Measurements from ENCODE around the gene FSIP1. TPM values are rescaled to one million over a fixed set of nuclear protein-coding genes. Genes with fewer than 3 reads are reported as not detected.

FSIP1 gene
- total RNA-seq, 1 donor from 2014 or later: 0.96 TPM

DNA sequence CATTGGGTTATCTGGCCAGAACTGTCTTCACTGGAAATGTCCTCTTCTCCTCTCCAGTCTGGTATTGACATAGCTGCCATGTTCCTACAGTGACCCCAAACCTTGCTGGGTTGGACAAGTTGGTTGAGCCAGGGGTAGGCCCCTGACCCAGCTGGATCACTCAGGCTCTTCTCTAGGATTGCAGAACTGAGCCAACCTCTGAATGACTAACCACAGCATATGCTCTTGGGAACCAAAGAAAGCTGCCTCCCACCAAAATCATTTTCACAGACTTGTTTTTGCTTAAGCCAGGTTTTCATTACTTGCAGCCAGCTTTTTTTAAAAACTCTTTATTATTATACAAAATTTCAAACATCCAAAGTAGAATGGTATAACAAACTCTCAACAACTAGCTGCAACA is 41.4 kb downstream of the FSIP1 start:
- Histone ChIP-seq H3K9me3 (no peaks in the 10 kb centered on the region), H3K36me3 (no peaks in the 10 kb centered on the region), H3K27ac (no peak overlapping the region), H3K4me1 (no peaks in the 10 kb centered on the region), H3K27me3 (no peaks in the 10 kb centered on the region), H3K4me3 (no peak overlapping the region)
- TF ChIP-seq, protein P1, sequence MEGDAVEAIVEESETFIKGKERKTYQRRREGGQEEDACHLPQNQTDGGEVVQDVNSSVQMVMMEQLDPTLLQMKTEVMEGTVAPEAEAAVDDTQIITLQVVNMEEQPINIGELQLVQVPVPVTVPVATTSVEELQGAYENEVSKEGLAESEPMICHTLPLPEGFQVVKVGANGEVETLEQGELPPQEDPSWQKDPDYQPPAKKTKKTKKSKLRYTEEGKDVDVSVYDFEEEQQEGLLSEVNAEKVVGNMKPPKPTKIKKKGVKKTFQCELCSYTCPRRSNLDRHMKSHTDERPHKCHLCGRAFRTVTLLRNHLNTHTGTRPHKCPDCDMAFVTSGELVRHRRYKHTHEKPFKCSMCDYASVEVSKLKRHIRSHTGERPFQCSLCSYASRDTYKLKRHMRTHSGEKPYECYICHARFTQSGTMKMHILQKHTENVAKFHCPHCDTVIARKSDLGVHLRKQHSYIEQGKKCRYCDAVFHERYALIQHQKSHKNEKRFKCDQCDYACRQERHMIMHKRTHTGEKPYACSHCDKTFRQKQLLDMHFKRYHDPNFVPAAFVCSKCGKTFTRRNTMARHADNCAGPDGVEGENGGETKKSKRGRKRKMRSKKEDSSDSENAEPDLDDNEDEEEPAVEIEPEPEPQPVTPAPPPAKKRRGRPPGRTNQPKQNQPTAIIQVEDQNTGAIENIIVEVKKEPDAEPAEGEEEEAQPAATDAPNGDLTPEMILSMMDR (IDR thresholded peaks at IDR 0.05): no peak
- intact Hi-C loops (cut with DNase I): no loop called here
- ATAC-seq (no peak), DNase-seq (no peak)

DNA sequence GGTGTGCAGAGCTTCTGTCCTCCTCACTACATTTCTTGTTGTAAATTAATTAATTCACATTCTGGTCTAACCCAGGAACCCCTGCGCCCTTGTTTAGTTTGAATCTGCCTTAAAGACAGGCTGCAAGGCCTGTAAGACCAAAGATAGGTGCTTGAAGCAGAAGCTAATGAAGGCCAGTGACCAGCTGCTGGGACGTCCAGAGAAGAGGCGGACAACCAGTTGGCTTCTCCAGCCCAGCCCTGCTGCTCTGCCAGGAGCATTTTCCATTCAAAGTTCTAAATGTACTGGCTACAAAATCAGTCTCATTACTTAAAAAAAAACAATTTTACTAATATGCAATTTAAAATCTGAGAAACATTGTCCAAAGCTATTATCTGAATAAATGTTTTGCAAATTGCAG is 43.6 kb downstream of the FSIP1 start:
- Histone ChIP-seq H3K27ac (no peak overlapping the region), H3K9me3 (no peaks in the 10 kb centered on the region), H3K4me3 (no peak overlapping the region), H3K4me1 (no peaks in the 10 kb centered on the region), H3K36me3 (no peaks in the 10 kb centered on the region), H3K27me3 (no peaks in the 10 kb centered on the region)
- intact Hi-C loops (cut with DNase I): no loop called here
- DNase-seq: no peak
- ATAC-seq: no peak
- TF ChIP-seq, protein P1 (IDR thresholded peaks at IDR 0.05): no peak

DNA sequence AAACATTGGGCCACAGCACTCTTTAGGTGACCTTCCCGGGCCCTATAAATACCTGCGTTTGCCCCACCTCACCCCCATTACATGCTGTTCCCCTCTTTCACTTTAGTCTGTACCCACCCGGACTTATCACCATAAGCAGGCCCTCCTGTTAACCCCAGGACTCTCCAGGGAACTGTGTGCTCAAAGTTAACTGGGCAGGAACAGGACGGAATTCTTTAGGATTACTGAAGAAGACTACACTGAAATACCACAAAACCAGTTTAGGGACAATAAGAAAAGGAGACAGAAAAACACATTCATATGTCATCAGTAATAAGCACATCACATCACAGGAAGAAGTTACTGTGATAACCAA is 45.5 kb downstream of the FSIP1 start:
- Histone ChIP-seq H3K4me1 (no peaks in the 10 kb centered on the region), H3K9me3 (no peaks in the 10 kb centered on the region), H3K27ac (no peak overlapping the region), H3K27me3 (no peaks in the 10 kb centered on the region), H3K36me3 (no peaks in the 10 kb centered on the region), H3K4me3 (no peak overlapping the region)
- TF ChIP-seq, protein P1 (IDR thresholded peaks at IDR 0.05): no peak
- ATAC-seq: peak; percentile 14
- intact Hi-C loops (cut with DNase I): no loop called here
- DNase-seq: no peak

DNA sequence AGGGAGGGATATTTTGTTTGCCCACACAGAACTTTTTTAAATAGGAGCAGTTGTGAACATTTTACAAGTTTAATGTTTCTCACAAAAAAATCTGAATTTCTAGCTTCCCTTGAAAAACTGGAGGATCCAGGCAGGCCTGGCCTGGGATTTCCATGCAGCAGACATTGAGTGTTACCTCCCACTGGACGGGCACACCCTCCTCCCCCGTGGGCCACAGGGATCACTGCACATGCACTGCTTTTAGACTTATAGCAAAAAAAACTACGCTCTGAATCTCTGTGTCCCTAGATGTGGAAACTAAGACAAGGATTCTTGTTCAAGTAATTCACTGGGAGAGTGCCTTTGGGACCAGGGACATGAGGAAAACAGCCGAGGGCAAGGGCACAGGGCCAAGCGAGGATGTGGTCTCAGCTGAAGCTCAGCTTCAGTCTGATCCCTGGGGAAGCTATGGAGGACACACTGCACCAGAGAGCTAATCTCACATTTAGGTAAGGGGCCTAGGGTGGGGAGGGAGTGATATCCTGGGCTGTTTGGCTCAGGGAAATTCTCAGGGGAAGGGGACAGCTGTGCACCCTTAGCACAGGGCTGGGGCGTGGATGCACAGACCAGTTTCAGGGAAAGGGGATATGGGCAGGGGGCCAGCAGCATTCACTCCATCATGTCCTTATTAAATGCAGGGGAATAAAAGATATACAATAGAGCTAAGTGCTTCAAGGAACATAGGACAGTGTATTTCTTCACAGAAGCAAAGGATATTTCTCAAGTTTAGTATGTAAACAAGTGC is 46.0 kb downstream of the FSIP1 start:
- H3K27ac ChIP-seq: no peak overlapping the region
- no peak for DNase-seq

DNA sequence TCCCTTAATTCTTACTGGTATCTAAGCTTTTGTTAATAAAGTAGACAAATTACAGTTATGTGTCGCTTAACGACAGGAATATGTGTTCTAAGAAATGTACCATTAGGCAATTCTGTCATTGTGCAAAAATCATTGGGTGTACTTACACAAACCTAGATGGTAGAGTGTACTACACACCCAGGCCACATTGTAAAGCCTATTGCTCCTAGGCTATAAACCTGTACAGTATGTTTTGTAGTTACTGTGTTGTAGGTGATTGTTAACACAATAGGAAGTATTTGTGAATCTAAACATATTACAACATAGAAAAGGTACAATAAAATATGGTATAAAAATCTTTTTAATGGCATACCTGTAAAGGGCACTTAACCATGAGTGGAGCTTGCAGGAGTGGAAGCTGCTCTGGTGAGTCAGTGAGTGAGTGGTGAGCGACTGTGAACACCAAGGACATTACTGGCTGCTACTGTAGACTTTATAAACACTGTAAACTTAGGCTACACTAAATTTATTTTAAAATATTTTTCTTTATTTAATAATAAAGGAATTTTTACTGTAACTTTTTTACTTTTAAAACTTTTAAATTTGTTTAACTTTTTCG is 47.4 kb downstream of the FSIP1 start:
- ATAC-seq (no peak), DNase-seq (no peak)
- Histone ChIP-seq H3K36me3 (no peaks in the 10 kb centered on the region), H3K27ac (no peak overlapping the region), H3K4me3 (no peak overlapping the region), H3K4me1 (no peaks in the 10 kb centered on the region), H3K27me3 (no peaks in the 10 kb centered on the region), H3K9me3 (no peaks in the 10 kb centered on the region)
- TF ChIP-seq, protein P1 (IDR thresholded peaks at IDR 0.05): no peak
- intact Hi-C loops (cut with DNase I): no loop called here

More for the DNA sequence above, 46.0 kb downstream of the FSIP1 start:
- no peaks in the 10 kb centered on the region for H3K9me3 ChIP-seq
- no peak for ATAC-seq
- TF ChIP-seq, protein P1 (IDR thresholded peaks at IDR 0.05): no peak
- no peak overlapping the region for H3K4me3 ChIP-seq
- no peaks in the 10 kb centered on the region for H3K36me3 ChIP-seq
- no peaks in the 10 kb centered on the region for H3K27me3 ChIP-seq
- no peaks in the 10 kb centered on the region for H3K4me1 ChIP-seq
- intact Hi-C loops (cut with DNase I): no loop called here

Data from upper lobe of right lung (tissue), 1 donor.